SK-N-SH treated with all-trans-retinoic acid at 6 μM for 48 hours (cell line): ENCODE results near the gene RAB5B.

ENCODE experiments used
- ATAC-seq: fragments of 200-7000 bp; cut with Tn5 transposase; 3 replicates; pipeline ENCODE4 v1.9.1; 2020; ENCODE audit warnings: mild to moderate bottlenecking, moderate library complexity
- ARNTL ChIP-seq: fragments of 450-650 bp; formaldehyde crosslinking; IDR thresholded peaks from 2 replicates; pipeline ENCODE4 v1.5.0; 2020; ENCODE audit warnings: low read depth, mild to moderate bottlenecking, moderate library complexity, borderline replicate concordance
- BACH2 ChIP-seq: fragments of 250-450 bp; sonication (Bioruptor Pico); IDR thresholded peaks from 2 replicates; pipeline ENCODE4 v1.9.0; 2021; ENCODE audit warnings: mild to moderate bottlenecking, borderline replicate concordance
- ESRRG ChIP-seq: fragments of 250-450 bp; sonication (Bioruptor Pico); IDR thresholded peaks from 2 replicates; pipeline ENCODE4 v1.6.1; 2021; ENCODE audit warnings: mild to moderate bottlenecking
- ISL1 ChIP-seq: fragments of 250-450 bp; sonication (Bioruptor Pico); IDR thresholded peaks from 2 replicates; pipeline ENCODE4 v2.1.2; 2022; ENCODE audit warnings: mild to moderate bottlenecking, moderate library complexity
- OSR1 ChIP-seq: fragments of 250-450 bp; sonication (Bioruptor Pico); IDR thresholded peaks from 2 replicates; pipeline ENCODE4 v1.8.0; 2022; ENCODE audit warnings: moderate library complexity, mild to moderate bottlenecking, inconsistent platforms
- PPARA ChIP-seq: fragments of 250-450 bp; sonication (Bioruptor Pico); IDR thresholded peaks from 2 replicates; pipeline ENCODE4 v1.5.0; 2020; ENCODE audit warnings: mild to moderate bottlenecking, borderline replicate concordance
- RARB ChIP-seq: fragments of 250-450 bp; sonication (Bioruptor Pico); IDR thresholded peaks from 2 replicates; pipeline ENCODE4 v1.8.0; 2021; ENCODE audit warnings: mild to moderate bottlenecking, moderate library complexity
- SNAI2 ChIP-seq: fragments of 250-450 bp; sonication (Bioruptor Pico); IDR thresholded peaks from 2 replicates; pipeline ENCODE4 v1.5.0; 2020; ENCODE audit warnings: mild to moderate bottlenecking, moderate library complexity
- TOX ChIP-seq: fragments of 250-450 bp; sonication (Bioruptor Pico); IDR thresholded peaks from 2 replicates; pipeline ENCODE4 v1.8.0; 2021; ENCODE audit warnings: mild to moderate bottlenecking, moderate library complexity, borderline replicate concordance
- ZC3H10 ChIP-seq: fragments of 250-450 bp; sonication (Bioruptor Pico); IDR thresholded peaks from 2 replicates; pipeline ENCODE4 v1.5.1; 2021; ENCODE audit warnings: mild to moderate bottlenecking, moderate library complexity
- ZFP3 ChIP-seq: fragments of 250-450 bp; sonication (Bioruptor Pico); IDR thresholded peaks from 2 replicates; pipeline ENCODE4 v1.5.0; 2020; ENCODE audit warnings: mild to moderate bottlenecking, moderate library complexity
- ZNF565 ChIP-seq: fragments of 450-650 bp; formaldehyde crosslinking; conservative IDR thresholded peaks from 2 replicates; pipeline ENCODE4 v1.5.0; 2020; ENCODE audit warnings: low read depth, mild to moderate bottlenecking, moderate library complexity
- ZNF70 ChIP-seq: fragments of 450-650 bp; formaldehyde crosslinking; IDR thresholded peaks from 2 replicates; pipeline ENCODE4 v1.5.0; 2020; ENCODE audit warnings: mild to moderate bottlenecking, moderate library complexity
- ZNF8 ChIP-seq: fragments of 450-650 bp; formaldehyde crosslinking; IDR thresholded peaks from 2 replicates; pipeline ENCODE4 v1.5.0; 2020; ENCODE audit warnings: mild to moderate bottlenecking, moderate library complexity
- TF ChIP-seq, protein P1 (sequence below): fragments of 250-450 bp; sonication (Bioruptor Pico); IDR thresholded peaks from 2 replicates; pipeline ENCODE4 v1.8.0; 2021; ENCODE audit warnings: low read depth, mild to moderate bottlenecking, moderate library complexity, borderline replicate concordance
- TF ChIP-seq, protein P2 (sequence below): fragments of 250-450 bp; sonication (Bioruptor Pico); IDR thresholded peaks from 2 replicates; pipeline ENCODE4 v1.5.0; 2020; ENCODE audit warnings: mild to moderate bottlenecking, moderate library complexity
- TF ChIP-seq, protein P3 (sequence below): fragments of 250-450 bp; sonication (Bioruptor Pico); IDR thresholded peaks from 2 replicates; pipeline ENCODE4 v1.5.1; 2020; ENCODE audit warnings: low read depth, mild to moderate bottlenecking, moderate library complexity
- TF ChIP-seq, protein P4 (sequence below): fragments of 250-450 bp; sonication (Bioruptor Pico); IDR thresholded peaks from 2 replicates; pipeline ENCODE4 v1.8.0; 2020; ENCODE audit warnings: mild to moderate bottlenecking, moderate library complexity, borderline replicate concordance

The RAB5B gene

DNA sequence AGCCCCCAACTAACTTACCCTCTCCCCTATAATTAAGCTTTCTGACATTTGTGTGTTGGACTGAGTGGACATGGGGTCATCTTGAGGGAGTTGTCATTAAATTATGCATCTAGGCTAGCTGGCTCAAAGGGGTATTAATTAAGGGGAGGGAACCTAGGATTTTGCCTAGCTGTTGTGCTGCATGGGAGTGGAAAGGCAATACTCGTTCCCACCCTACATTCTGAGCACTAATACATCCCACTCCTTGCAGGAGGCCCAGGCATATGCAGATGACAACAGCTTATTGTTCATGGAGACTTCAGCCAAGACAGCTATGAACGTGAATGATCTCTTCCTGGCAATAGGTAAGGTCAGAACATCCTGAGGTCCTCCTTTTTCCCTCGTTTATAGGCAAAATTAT is 17.2 kb downstream of the RAB5B start:
- ATAC-seq = no peak
- no peak for TF ChIP-seq ISL1 (CRISPR knock-in tag)
- TF ChIP-seq OSR1 (CRISPR knock-in tag) = no peak
- TF ChIP-seq, protein P1, sequence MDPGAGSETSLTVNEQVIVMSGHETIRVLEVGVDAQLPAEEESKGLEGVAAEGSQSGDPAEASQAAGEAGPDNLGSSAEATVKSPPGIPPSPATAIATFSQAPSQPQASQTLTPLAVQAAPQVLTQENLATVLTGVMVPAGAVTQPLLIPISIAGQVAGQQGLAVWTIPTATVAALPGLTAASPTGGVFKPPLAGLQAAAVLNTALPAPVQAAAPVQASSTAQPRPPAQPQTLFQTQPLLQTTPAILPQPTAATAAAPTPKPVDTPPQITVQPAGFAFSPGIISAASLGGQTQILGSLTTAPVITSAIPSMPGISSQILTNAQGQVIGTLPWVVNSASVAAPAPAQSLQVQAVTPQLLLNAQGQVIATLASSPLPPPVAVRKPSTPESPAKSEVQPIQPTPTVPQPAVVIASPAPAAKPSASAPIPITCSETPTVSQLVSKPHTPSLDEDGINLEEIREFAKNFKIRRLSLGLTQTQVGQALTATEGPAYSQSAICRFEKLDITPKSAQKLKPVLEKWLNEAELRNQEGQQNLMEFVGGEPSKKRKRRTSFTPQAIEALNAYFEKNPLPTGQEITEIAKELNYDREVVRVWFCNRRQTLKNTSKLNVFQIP (CRISPR knock-in tag) = no peak
- no peak for TF ChIP-seq SNAI2 (CRISPR knock-in tag)
- no peak for TF ChIP-seq ZFP3 (CRISPR knock-in tag)
- no peak for TF ChIP-seq ARNTL (CRISPR knock-in tag)
- TF ChIP-seq TOX = no peak
- TF ChIP-seq ZNF70 (CRISPR knock-in tag) = no peak
- TF ChIP-seq RARB = no peak
- TF ChIP-seq, protein P2, sequence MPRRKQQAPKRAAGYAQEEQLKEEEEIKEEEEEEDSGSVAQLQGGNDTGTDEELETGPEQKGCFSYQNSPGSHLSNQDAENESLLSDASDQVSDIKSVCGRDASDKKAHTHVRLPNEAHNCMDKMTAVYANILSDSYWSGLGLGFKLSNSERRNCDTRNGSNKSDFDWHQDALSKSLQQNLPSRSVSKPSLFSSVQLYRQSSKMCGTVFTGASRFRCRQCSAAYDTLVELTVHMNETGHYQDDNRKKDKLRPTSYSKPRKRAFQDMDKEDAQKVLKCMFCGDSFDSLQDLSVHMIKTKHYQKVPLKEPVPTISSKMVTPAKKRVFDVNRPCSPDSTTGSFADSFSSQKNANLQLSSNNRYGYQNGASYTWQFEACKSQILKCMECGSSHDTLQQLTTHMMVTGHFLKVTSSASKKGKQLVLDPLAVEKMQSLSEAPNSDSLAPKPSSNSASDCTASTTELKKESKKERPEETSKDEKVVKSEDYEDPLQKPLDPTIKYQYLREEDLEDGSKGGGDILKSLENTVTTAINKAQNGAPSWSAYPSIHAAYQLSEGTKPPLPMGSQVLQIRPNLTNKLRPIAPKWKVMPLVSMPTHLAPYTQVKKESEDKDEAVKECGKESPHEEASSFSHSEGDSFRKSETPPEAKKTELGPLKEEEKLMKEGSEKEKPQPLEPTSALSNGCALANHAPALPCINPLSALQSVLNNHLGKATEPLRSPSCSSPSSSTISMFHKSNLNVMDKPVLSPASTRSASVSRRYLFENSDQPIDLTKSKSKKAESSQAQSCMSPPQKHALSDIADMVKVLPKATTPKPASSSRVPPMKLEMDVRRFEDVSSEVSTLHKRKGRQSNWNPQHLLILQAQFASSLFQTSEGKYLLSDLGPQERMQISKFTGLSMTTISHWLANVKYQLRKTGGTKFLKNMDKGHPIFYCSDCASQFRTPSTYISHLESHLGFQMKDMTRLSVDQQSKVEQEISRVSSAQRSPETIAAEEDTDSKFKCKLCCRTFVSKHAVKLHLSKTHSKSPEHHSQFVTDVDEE (CRISPR knock-in tag) = no peak
- TF ChIP-seq, protein P3, sequence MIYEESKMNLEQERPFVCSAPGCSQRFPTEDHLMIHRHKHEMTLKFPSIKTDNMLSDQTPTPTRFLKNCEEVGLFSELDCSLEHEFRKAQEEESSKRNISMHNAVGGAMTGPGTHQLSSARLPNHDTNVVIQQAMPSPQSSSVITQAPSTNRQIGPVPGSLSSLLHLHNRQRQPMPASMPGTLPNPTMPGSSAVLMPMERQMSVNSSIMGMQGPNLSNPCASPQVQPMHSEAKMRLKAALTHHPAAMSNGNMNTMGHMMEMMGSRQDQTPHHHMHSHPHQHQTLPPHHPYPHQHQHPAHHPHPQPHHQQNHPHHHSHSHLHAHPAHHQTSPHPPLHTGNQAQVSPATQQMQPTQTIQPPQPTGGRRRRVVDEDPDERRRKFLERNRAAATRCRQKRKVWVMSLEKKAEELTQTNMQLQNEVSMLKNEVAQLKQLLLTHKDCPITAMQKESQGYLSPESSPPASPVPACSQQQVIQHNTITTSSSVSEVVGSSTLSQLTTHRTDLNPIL (CRISPR knock-in tag) = no peak
- no peak for TF ChIP-seq BACH2
- no peak for TF ChIP-seq ZNF565 (CRISPR knock-in tag)

DNA sequence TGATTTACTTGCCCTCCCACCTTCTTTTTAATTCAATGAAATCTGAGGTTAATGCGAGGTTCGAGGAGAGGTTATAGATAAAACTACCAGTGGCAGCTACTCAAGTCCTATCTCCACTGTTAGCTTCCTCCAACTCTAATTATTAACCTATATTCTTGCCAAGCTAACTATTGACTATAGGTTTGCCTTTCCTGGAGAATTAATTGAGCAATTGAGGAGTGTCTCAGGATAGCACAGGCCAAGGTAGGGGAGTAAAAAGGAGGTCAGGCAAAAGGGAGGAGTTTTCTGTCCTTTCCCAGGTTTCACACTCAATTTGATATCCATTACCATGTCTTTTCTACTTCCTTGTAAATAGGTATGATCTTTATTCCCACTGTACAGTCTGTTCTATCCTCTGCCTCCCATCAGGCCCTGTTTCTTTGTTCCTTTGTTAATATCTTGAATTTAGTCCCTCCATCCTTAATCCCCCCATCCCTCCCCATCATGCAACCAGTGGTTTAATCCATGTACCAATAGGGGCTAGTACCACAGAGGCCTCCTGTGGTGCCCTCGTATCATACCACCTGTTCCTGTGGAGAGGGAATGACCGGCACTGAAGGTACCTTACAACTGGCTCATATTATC is 19.5 kb downstream of the RAB5B start:
- ATAC-seq = no peak
- TF ChIP-seq SNAI2 (CRISPR knock-in tag) (no peak), RARB (no peak), ZNF8 (CRISPR knock-in tag) (no peak), BACH2 (no peak), ARNTL (CRISPR knock-in tag) (no peak), ZNF70 (CRISPR knock-in tag) (no peak), PPARA (CRISPR knock-in tag) (no peak), TOX (no peak), ZC3H10 (CRISPR knock-in tag) (no peak), ESRRG (CRISPR knock-in tag) (no peak)
- TF ChIP-seq, protein P4, sequence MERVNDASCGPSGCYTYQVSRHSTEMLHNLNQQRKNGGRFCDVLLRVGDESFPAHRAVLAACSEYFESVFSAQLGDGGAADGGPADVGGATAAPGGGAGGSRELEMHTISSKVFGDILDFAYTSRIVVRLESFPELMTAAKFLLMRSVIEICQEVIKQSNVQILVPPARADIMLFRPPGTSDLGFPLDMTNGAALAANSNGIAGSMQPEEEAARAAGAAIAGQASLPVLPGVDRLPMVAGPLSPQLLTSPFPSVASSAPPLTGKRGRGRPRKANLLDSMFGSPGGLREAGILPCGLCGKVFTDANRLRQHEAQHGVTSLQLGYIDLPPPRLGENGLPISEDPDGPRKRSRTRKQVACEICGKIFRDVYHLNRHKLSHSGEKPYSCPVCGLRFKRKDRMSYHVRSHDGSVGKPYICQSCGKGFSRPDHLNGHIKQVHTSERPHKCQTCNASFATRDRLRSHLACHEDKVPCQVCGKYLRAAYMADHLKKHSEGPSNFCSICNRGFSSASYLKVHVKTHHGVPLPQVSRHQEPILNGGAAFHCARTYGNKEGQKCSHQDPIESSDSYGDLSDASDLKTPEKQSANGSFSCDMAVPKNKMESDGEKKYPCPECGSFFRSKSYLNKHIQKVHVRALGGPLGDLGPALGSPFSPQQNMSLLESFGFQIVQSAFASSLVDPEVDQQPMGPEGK (CRISPR knock-in tag) = no peak
- TF ChIP-seq, protein P2 (CRISPR knock-in tag) = no peak
- TF ChIP-seq, protein P3 (CRISPR knock-in tag) = no peak
